Measurements from ENCODE around the gene KSR1.

DNA sequence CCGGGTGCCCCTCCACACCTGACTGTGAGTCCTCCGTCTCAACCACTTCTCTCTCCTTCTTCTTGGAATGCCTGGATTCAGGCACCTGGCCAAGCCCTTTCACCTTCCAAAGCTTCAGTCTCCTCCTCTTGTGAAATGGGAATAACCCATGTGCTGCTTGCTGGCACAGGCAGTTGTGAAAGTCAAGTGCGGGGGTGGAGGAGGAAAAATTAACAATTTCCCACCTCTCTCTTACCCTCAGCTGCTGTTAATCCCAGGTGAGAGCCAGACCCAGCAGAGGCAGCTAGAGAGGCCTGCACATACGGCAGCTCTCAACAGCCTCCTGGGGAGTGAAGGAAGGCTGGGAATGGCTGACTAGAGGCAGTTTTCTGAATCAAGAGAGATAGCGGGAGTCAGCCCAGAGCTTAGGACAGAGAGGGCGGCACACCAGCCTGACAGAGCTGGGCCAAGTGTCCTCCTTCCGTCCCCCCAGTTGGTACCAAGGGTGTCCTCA is 96.8 kb downstream of the KSR1 start:
- no peak for TF ChIP-seq EZH2phosphoT487 (IDR thresholded peaks at IDR 0.05; ENCODE audit: insufficient read depth, low read depth)
- TF ChIP-seq EZH2 (IDR thresholded peaks at IDR 0.05; ENCODE audit: insufficient read depth, poor library complexity, severe bottlenecking), result no peak

Data from GM23248 (cell line).